Measurements from ENCODE around the gene TCEANC.

The TCEANC gene

DNA sequence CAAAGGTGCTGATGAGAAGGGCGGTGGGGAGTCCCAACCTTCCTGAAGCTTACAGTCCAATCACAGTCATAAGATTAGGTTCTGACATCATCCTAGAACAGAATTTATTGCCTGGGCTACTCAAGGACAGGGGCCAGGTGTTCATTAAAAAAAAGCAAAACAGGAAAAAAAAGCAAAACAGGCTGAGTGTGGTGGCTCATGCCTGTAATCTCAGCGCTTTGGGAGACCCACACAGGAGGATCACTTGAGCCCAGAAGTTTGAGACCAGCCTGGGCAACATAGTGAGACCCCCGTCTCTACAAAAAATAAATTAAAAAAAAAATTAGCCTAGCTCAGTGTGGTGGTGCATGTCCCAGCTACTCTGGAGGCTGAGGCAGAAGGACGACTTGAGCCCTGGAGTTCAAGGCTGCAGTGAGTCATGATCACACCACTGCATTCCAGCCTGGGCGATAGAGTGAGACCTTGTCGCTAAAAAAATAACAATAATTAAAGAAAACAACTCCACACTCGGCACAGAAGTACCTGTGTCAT is 39.0 kb downstream of the TCEANC start:
- DNase-seq (ENCODE audit: low read depth) = no peak
- TF ChIP-seq, protein P1, sequence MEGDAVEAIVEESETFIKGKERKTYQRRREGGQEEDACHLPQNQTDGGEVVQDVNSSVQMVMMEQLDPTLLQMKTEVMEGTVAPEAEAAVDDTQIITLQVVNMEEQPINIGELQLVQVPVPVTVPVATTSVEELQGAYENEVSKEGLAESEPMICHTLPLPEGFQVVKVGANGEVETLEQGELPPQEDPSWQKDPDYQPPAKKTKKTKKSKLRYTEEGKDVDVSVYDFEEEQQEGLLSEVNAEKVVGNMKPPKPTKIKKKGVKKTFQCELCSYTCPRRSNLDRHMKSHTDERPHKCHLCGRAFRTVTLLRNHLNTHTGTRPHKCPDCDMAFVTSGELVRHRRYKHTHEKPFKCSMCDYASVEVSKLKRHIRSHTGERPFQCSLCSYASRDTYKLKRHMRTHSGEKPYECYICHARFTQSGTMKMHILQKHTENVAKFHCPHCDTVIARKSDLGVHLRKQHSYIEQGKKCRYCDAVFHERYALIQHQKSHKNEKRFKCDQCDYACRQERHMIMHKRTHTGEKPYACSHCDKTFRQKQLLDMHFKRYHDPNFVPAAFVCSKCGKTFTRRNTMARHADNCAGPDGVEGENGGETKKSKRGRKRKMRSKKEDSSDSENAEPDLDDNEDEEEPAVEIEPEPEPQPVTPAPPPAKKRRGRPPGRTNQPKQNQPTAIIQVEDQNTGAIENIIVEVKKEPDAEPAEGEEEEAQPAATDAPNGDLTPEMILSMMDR (conservative IDR thresholded peaks at IDR 0.05; ENCODE audit: low read length) = no peak
- H3K4me3 ChIP-seq (ENCODE audit: low read length) = no peak overlapping the region

DNA sequence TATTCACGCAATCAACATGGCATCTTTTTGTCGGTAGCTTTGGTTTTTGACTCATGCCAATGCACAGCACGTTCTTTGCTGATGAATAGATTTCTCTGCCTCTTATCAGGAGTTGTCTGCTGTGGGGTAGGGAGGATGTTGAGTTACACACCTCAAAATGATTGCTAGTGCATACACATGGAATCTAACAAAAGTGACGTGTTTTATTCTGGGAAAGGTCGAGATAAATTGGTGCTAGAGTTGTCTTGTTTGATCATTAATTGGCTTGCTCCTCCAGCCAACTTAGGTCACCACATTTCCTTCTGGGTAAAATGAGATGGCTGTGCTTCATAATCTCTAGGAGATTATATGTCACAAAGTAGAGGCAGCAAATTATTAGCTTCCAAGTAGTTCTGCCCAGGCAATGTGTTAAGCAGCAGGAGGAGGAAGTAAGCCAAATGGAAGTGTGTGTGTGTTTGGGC is 39.9 kb downstream of the TCEANC start:
- no peak overlapping the region for H3K4me3 ChIP-seq (ENCODE audit: low read length)
- TF ChIP-seq, protein P1 (conservative IDR thresholded peaks at IDR 0.05; ENCODE audit: low read length) = no peak
- DNase-seq (ENCODE audit: low read depth) = no peak

DNA sequence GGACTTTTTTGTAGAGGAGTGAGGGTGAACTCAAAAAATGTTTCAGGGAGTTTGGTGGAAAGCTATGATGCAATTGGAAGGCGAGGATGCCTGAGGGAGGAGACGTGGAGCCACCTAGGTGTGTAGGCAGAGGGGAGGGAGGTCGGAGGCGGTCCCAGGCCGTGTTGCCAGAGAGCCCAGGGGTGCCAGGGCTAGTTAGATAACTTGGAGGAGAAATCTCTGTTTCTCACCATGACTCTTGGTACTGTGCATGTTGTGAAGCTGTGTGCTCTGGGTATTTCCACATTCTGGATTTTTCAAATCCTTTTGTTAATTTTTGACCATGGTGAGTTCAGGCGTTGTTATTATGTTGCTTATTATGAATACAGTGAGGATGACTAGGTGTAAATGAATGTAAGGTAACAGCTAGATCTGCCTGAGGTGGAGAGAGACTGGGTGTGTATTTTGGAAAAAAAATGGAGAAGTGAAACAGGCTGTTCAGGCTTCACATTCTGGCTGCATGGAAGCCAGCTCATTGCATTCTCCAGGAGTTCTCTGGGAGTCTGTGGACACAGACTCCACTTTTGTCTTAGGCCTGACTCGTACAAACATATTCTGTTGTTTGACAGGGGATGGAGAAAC is 40.5 kb downstream of the TCEANC start:
- no peak for DNase-seq (ENCODE audit: low read depth)
- H3K4me3 ChIP-seq (ENCODE audit: low read length) = no peak overlapping the region
- TF ChIP-seq, protein P1 (conservative IDR thresholded peaks at IDR 0.05; ENCODE audit: low read length) = no peak

DNA sequence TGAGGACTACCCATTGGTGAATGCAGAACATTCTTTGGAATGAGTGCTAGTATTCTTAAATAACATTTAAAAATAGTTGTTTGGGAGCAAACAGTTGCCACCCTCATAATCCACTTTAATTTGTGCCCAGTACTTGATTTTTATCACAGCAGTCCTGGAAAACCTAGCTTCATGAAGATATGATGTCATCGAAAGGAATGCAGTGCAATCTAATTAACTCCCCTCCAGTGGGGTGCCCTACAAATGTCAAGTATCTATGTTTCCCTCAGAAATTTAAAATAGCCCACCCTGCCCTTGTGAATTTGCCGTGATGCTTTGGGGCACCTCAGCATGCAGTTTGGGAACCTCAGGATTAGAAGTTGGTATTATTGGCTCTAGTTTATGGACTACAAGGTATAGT is 41.4 kb downstream of the TCEANC start:
- H3K4me3 ChIP-seq (ENCODE audit: low read length) = no peak overlapping the region
- TF ChIP-seq, protein P1 (conservative IDR thresholded peaks at IDR 0.05; ENCODE audit: low read length) = no peak
- no peak for DNase-seq (ENCODE audit: low read depth)

DNA sequence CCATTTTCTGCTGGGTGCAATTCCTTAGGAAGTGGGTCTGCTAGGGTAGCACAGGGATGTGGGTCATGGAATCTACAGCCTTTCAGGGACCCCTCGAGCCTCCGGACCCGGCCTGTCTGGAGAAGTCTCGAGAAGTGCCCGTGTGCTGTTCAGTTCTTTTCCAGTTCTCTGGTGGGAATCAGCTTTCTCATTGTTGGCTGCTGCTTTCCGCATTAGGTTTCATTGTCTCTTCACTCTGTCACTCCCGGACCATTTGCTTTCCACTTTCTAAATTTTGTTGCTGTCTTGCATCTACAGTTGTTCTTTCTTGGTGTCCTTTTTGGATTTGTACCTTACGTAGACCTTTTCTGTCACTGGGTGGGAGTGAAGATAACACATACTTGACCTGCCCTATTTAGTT is 42.0 kb downstream of the TCEANC start:
- no peak for DNase-seq (ENCODE audit: low read depth)
- TF ChIP-seq, protein P1 (conservative IDR thresholded peaks at IDR 0.05; ENCODE audit: low read length) = no peak

DNA sequence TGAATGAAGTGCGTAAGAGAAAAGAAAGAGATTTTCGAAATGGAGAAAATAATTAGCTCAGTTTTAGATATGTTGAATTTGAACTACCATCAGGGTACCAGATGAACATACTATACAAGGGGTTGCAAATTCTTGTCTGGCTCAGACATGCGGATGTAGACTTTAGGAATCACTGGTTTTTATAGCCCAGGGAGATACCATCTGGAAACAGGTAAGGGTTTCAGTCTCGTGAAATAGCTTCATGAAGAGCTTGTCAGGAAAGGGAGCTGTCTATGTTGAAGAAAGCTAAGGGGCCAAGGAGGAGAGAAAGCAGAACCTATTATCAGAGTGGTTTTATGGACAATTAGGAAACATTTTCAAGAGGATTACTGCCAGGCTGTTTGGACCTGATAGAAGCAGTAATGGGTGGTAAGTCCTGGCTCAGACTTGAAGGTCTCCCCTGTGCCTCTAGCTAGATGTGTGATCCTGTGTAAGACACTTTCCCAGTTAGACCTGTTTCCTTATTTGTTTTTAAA is 42.7 kb downstream of the TCEANC start:
- TF ChIP-seq, protein P1 (conservative IDR thresholded peaks at IDR 0.05; ENCODE audit: low read length) = no peak
- DNase-seq (ENCODE audit: low read depth) = no peak
- H3K4me3 ChIP-seq (ENCODE audit: low read length) = no peak overlapping the region

More for the DNA sequence above, 42.0 kb downstream of the TCEANC start:
- H3K4me3 ChIP-seq (ENCODE audit: low read length) = no peak overlapping the region

DNA sequence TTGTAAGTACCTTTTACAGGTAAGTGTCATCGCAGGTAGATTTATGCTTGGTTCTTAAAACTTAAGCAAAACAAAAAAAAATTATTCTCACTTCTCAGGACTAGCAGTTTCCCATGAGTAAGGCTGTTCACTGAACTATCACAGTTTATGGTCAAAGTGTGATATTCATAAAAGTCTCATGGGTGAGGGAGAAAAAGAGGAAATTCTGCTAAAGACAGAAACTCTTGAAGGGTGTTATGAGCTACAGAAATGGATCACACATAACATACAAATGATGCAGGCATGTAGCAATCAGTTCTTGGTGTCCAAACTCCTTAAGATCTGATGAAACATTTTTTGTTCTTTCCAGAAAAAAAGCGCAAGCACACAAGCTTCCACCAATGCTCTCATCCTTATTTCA is 44.5 kb downstream of the TCEANC start:
- TF ChIP-seq, protein P1 (conservative IDR thresholded peaks at IDR 0.05; ENCODE audit: low read length) = no peak
- DNase-seq (ENCODE audit: low read depth) = no peak
- no peak overlapping the region for H3K4me3 ChIP-seq (ENCODE audit: low read length)

All from AG10803 (cell line).